AG04450 (cell line): ENCODE data around the gene FAM32A. TPM values are rescaled to one million over a fixed set of nuclear protein-coding genes. Genes with fewer than 3 reads are reported as not detected.

Experiments
- CTCF ChIA-PET: fragments of 300-600, 350-600 bp; formaldehyde crosslinking; extraction: SDS; loops from one replicate; lab custom pipeline; 2022; ENCODE audit warnings: antibody characterized with exemption, inconsistent platforms; lab: Charles Lee
- POLR2A ChIA-PET: fragments of 350-600 bp; formaldehyde crosslinking; extraction: SDS; loops from one replicate; lab custom pipeline; 2021; ENCODE audit warnings: antibody characterized with exemption, inconsistent platforms; lab: Yijun Ruan, JAX
- DNase-seq: peaks from one replicate; pipeline ENCODE4 v3.0.0-alpha.2; 2011; ENCODE audit warnings: low read depth, low spot score
- H3K27ac ChIP-seq: one replicate; pipeline ENCODE4 v1.5.1; 2012; ENCODE audit warnings: low read depth, low read length, control low read depth
- H3K27me3 ChIP-seq: one replicate; pipeline ENCODE4 v1.6.0; 2012; ENCODE audit warnings: low read length; ENCODE audit not compliant: control insufficient read depth, insufficient read depth
- H3K4me3 ChIP-seq: 2 replicates; pipeline ENCODE4 v1.5.1; 2011; ENCODE audit warnings: mild to moderate bottlenecking, low read depth, low read length, control low read depth
- H3K9me3 ChIP-seq: 2 replicates; pipeline ENCODE4 v1.5.1; 2012; ENCODE audit warnings: low read length; ENCODE audit not compliant: control insufficient read depth, insufficient read depth
- polyA plus RNA-seq: library from polyadenylated mRNA; depleted of rRNA; stranded (reverse); fragments of >200 nt; gene quantifications from 2 replicates; pipeline ENCODE4 v1.2.3, GENCODE V29; 2011
- TF ChIP-seq, protein P1 (sequence below): IDR thresholded peaks from 2 replicates; pipeline ENCODE4 v1.5.1; 2011; ENCODE audit warnings: low read depth, low read length, control low read depth, inconsistent platforms

Gene FAM32A
- polyA plus RNA-seq, 1 experiment = 177 TPM

DNA sequence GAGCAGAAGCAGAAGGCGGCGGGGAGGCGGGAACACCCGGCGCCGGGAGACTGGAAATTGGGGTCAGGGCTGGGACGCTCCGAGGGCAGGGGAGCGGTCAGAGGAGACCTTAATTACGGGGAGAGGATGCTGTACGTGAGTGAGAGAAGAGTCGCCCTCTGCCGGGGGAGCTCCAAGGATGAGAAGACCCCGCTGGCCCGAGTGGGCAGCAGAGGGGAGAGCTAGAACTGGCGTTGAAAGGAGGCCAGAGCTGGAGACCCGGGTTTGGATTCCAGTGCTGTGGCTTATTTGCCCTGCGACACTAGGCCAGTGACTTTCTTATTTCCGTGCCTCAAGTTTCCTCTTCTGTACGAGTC lies 536 bp downstream of the FAM32A start:
- no peak for DNase-seq
- Histone ChIP-seq H3K9me3 (no peaks in the 10 kb centered on the region), H3K27ac (peak overlapping the region; percentile 57), H3K27me3 (no peaks in the 10 kb centered on the region), H3K4me3 (peak overlapping the region; percentile 94)
- POLR2A ChIA-PET = interaction anchor here (0.9 to 1.6 kb wide), 6 partner anchors 12 to 119 kb away, joined by 3 to 11 read pairs (median 4); partner anchors contain the start of genes AP1M1 and RAB8A
- TF ChIP-seq, protein P1, sequence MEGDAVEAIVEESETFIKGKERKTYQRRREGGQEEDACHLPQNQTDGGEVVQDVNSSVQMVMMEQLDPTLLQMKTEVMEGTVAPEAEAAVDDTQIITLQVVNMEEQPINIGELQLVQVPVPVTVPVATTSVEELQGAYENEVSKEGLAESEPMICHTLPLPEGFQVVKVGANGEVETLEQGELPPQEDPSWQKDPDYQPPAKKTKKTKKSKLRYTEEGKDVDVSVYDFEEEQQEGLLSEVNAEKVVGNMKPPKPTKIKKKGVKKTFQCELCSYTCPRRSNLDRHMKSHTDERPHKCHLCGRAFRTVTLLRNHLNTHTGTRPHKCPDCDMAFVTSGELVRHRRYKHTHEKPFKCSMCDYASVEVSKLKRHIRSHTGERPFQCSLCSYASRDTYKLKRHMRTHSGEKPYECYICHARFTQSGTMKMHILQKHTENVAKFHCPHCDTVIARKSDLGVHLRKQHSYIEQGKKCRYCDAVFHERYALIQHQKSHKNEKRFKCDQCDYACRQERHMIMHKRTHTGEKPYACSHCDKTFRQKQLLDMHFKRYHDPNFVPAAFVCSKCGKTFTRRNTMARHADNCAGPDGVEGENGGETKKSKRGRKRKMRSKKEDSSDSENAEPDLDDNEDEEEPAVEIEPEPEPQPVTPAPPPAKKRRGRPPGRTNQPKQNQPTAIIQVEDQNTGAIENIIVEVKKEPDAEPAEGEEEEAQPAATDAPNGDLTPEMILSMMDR = peak; percentile 59
- CTCF ChIA-PET = interaction anchor here (0.6 to 3.6 kb wide), 11 partner anchors 10 to 201 kb away, joined by 3 to 41 read pairs (median 4); partner anchors contain the start of genes AP1M1 and RAB8A

DNA sequence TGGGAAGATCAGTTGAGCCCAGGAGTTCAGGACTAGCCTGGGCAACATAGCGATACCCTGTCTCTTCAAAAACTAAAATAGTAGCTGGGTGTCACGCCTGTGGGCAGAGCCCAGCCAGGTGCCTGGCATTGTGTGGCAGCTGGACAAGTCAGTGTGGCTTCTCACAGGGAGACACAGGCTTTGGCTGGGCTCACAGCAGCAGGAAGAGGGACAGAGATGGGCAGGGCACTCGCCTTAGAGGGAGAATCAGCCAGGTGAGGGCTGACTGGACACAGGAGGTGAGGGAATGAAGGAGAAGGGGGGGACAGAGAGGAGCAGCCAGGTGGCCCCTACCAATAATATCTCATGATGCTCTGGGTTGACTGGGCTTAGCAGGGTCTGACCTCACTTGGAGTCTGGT lies 3.3 kb downstream of the FAM32A start:
- H3K9me3 ChIP-seq = no peaks in the 10 kb centered on the region
- ChIA-PET CTCF (interaction anchor here (2.3 kb wide), 1 partner anchor 147 kb away, joined by 7 read pairs; no protein-coding TSS in a partner anchor), POLR2A (interaction anchor here (0.6 kb wide), 2 partner anchors 91 to 123 kb away, joined by 3 to 9 read pairs; no protein-coding TSS in a partner anchor)
- TF ChIP-seq, protein P1 = no peak
- no peak for DNase-seq
- no peaks in the 10 kb centered on the region for H3K27me3 ChIP-seq
- no peak overlapping the region for H3K4me3 ChIP-seq
- no peak overlapping the region for H3K27ac ChIP-seq

DNA sequence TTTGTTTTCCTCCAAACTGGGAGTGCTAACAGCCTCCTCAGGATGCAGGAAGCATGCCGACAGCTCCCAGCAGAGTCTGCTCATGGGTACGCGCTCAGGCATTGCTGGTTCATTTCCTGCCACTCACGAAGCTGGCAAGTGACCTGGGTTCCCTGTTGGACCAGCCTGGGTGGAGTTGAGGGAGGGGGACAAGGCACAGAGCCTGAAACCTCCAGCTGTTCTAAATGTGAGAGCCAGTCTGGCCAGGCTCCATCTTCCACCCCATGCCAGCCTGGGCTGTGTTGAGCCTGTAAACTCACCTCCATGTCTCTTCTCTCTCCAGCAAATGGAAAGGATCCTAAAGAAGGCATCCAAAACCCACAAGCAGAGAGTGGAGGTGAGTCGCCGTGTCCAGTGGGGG lies 5.0 kb downstream of the FAM32A start:
- CTCF ChIA-PET = interaction anchor here (0.5 kb wide), 1 partner anchor 93 kb away, joined by 6 read pairs; no protein-coding TSS in a partner anchor

DNA sequence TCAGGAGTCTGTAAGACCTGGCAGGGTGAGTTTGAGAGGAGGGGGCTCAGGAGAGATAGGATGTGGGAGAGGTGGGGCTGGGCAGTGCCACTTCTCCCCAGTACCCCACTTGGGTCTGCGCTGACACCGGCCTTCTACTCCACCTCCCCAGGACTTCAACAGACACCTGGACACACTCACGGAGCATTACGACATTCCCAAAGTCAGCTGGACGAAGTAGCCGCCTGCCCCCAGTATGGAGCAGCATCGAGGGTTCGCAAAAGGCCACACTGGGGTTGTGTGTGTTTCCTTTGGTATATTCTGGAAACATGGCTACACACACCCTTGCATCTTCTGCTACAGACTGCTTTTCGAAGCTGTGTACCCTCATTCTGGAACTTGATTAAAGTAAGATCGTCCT lies 5.5 kb downstream of the FAM32A start:
- DNase-seq = no peak
- TF ChIP-seq, protein P1 = no peak
- Histone ChIP-seq H3K27me3 (no peaks in the 10 kb centered on the region), H3K9me3 (no peaks in the 10 kb centered on the region), H3K4me3 (no peak overlapping the region), H3K27ac (no peak overlapping the region)
- ChIA-PET CTCF (interaction anchor here (0.5 to 1.3 kb wide), 3 partner anchors 94 to 1253 kb away, joined by 3 to 6 read pairs (median 5); no protein-coding TSS in a partner anchor), POLR2A (interaction anchor here (0.6 kb wide), 1 partner anchor 101 kb away, joined by 4 read pairs; no protein-coding TSS in a partner anchor)

More for the DNA sequence above, 5.0 kb downstream of the FAM32A start:
- Histone ChIP-seq H3K9me3 (no peaks in the 10 kb centered on the region), H3K4me3 (no peak overlapping the region), H3K27ac (no peak overlapping the region), H3K27me3 (no peaks in the 10 kb centered on the region)
- TF ChIP-seq, protein P1 = no peak
- DNase-seq = no peak
- POLR2A ChIA-PET = interaction anchor here (0.7 kb wide), 1 partner anchor 120 kb away, joined by 10 read pairs; no protein-coding TSS in a partner anchor

DNA sequence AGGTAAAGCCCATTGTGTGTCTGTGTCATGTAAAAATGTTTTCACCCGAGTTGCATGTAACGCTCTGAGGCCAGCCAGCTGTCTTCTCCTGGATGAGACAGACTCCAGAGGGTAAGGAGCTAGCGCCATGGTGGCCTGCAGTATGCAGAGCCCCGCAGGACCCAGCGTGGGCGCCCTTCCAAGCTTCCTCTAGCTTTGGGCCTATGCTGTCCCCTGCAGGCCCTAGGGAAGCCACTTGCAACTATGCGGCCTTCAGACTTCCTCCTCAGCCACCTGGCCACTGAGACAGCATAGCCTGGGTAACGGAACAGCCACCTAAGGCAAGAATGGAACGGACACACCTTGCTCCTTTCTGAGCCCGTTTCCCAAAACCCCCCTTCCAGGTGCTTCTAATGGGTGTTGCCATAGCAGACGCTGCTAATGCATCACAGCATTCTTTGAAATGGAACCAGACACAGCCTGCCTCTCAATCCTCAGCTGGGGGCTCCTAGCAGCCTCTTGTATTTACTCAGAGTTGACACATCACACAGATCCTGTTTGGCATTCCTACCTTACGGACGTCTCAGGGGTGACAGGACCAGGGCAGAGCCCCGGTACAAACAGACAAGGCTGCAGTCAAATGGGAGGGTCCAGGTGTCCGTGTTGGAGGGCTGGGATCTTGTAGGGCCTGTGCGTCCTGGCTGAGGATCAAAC lies 6.2 kb downstream of the FAM32A start:
- Histone ChIP-seq H3K4me3 (no peak overlapping the region), H3K27me3 (no peaks in the 10 kb centered on the region), H3K9me3 (no peaks in the 10 kb centered on the region), H3K27ac (peak overlapping the region; percentile 21)
- TF ChIP-seq, protein P1 = no peak
- CTCF ChIA-PET = interaction anchor here (0.6 to 1.3 kb wide), 2 partner anchors 191 to 1253 kb away, joined by 3 to 5 read pairs; no protein-coding TSS in a partner anchor
- no peak for DNase-seq
- POLR2A ChIA-PET = interaction anchor here (0.6 kb wide), 1 partner anchor 102 kb away, joined by 4 read pairs; no protein-coding TSS in a partner anchor
